Jurkat, Clone E6-1 (cell line): ENCODE measurements around the gene SAMD4A.
"Not testable (repeated sequence)": the region's sequence is repeated elsewhere in the genome, so short reads cannot be mapped to it uniquely, and the experiment has no call there.

Experiments used
- DNase-seq: peaks from one replicate; pipeline ENCODE4 v3.0.0-alpha.2; 2011; ENCODE audit warnings: low read depth, low spot score
- H3K4me3 ChIP-seq: 2 replicates; pipeline ENCODE4 v1.5.1; 2011; ENCODE audit warnings: mild to moderate bottlenecking, low read length, control low read depth, moderate library complexity

SAMD4A gene

DNA sequence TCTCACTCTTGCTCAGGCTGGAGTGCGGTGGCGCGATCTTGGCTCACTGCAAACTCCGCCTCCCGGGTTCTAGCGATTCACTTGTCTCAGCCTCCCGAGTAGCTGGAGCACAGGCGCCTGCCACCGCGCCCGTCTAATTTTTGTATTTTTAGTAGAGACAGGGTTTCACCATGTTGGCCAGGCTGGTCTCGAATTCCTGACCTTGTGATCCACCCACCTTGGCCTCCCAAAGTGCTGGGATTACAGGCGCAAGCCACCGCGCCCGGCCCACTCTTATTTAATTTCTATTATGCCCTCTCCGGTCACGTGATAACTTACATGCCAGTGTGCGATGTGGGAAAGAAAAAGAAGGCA, 57.1 kb downstream of the SAMD4A start:
- H3K4me3 ChIP-seq, DNase-seq: not testable (repeated sequence)

DNA sequence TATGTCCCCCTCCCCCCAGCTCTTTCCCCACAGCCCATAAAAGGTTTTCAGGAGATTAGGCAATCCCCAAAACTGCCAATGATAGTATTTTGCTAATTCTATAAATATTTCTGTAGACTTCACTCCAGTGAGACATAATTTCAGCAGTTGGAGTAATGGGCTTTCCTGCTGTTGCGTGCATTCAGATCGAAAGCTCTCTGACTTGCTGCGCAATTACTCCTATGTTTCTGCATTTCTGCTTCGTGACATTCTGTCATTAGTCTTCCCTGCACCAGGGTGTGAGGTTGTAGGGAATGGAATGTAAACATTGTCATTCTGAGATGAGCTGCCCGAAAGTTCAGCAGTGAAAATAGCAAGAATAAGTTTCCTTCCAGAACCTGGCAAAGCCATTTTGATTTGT, 58.2 kb downstream of the SAMD4A start:
- no peak for DNase-seq
- H3K4me3 ChIP-seq = no peak overlapping the region

DNA sequence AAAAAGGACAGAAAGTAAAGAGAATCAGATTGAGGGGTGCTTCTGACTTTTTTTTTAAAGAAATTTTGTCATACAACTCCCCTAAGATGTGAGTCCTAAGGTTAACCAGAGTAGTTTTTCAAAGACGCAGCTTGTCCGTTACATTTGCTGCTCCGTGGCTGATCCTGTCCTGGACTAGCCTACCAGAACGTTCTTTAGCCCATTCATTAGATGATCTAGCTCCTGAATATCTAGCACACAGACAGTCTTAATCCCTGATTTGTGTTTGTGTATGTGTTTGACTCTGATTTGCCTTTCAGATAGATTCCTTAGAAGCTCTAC, 60.3 kb downstream of the SAMD4A start:
- H3K4me3 ChIP-seq = no peak overlapping the region
- no peak for DNase-seq

DNA sequence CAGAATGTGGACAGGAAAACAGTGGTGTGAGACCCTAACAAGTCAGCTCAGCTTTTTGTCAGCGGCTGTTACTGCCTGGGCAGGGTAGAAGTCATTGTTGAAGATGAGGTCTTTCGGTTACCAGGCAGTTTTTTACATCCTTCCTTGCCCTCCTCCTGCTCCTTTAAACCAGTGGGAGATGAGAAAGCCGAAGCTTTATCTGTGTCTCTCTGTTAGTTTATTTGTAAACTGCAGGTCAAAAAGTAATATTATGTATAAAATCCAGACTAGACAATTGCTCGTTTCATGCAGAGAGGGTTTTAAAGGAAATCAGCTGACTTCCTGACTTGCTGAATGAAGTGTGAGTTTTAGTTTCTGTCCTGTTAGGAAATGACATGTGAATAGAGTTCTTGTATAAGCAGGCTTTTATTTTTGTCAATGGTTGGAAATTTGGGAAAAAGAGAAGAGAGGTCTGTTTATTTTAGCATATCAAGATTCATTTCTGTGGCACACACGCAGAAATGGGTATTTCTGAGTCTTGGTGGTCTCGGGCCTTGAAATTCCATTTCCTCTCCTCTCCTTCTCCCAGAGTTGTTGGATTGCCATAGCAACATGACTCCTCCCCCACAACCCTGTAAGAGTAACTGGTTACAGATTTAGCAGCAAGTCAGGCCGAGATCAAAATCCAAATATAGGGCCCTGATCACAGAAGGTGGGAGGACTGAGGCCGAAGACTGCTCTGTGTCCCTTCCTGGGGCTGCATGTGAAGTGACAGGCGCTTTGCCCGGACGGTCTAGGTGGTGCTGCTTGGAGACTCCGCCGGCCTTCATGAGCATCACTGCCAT, 60.8 kb downstream of the SAMD4A start:
- peak; percentile 9 for DNase-seq
- no peak overlapping the region for H3K4me3 ChIP-seq

DNA sequence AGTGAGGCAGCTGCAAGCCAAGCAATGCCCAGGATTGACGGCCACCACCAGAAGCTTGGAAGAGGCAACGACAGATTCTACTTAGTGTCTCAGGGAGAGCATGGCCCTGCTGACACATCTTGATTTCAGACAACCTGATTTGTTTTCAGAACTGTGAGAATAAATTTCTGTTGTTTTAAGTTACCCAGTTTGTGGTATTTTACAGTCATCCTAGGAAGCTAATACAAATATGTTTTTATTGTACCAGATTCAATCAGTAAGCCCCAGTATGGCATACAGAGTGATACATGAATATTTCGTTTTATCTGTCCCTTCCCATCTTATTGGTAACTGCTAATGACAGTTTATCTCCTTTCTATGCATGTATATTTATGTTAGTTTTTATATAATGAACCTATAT, 62.3 kb downstream of the SAMD4A start:
- H3K4me3 ChIP-seq = no peak overlapping the region
- DNase-seq = no peak

DNA sequence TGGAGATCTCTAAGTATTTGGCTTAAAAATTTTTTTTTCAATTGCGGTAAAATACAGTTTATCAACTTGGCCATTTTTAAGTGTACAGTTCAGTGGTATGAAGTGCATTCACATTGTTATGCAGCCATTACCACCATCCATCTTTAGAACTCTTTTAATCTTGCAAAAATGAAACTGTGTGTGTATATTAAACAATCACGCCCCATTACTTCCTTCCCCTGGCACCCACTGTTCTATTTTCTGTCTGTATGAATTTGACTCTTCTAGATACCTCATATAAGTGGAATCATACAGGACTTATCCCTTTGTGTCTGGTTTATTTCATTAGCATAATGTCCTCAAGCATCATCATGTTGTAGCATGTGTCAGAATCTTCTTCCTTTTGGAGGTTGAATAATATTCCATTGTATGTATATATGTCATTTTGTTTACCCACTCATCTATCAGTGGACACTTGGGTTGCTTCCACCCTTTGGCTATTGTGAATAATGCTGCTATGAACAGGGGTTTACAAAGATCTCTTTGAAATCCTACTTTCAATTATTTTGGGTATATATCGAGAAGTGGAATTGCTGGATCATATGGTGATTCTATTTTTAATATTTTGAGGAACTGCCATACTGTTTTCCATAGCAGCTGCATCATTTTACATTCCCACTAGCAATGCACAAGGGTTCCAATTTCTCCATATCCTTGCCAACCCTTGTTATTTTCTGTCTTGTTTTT, 62.9 kb downstream of the SAMD4A start:
- no peak for DNase-seq

DNA sequence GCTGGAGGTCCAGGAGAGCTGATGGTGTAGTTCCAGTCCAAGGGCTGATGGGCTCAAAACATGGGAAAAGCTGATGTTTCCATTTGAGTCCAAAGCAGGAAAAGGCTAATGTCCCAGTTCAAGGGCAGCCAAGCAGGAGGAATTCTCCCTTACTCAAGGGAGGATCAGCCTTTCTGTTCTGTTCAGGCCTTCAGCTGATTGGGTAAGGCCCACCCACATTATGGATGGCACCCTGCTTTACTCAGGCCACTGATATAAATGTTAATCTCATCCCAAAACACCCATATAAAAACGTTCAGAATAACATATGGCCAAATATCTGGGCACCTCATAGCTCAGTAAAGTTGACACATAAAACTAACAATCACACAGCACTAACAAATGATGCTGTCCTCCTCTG, 64.1 kb downstream of the SAMD4A start:
- no peak for DNase-seq
- no peak overlapping the region for H3K4me3 ChIP-seq

More for the DNA sequence above, 62.9 kb downstream of the SAMD4A start:
- H3K4me3 ChIP-seq = no peak overlapping the region

DNA sequence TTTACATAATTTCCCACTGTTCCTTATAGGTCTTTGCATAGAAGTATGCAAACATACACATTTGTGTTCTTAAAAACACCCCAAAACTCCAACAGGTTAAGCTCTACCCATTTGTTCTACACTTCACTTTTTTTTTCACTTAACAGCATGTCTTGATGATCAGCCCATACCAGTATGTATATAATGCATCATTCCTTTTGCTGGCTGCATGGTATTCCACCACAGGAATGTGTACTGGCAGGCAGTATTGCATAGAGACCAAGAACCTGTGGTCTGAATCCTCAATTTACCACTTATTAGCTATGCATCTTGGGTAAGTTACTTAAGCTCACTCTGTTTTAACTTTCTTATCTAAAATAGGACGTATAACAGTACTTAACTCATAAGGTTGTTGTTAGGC, 65.5 kb downstream of the SAMD4A start:
- DNase-seq = no peak
- no peak overlapping the region for H3K4me3 ChIP-seq

DNA sequence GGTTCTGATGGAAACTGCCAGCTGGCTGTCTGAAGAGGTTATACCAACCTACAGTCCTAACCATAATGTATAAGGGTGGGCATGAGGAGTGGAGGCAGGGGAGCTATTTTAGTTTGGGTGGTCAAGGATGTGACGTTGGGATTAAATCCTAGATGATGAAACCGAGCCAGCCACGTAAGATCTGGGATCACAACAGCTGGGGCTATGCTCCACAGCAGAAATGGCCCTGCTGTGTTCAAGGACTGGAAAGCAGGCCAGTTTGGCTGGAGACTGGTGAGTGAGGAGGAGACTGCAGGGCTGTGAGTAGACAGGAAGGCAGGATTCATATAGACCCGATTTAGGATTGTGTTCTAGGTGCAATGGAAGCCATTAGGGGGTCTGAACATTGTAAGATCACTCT, 66.1 kb downstream of the SAMD4A start:
- DNase-seq = no peak
- H3K4me3 ChIP-seq = no peak overlapping the region

DNA sequence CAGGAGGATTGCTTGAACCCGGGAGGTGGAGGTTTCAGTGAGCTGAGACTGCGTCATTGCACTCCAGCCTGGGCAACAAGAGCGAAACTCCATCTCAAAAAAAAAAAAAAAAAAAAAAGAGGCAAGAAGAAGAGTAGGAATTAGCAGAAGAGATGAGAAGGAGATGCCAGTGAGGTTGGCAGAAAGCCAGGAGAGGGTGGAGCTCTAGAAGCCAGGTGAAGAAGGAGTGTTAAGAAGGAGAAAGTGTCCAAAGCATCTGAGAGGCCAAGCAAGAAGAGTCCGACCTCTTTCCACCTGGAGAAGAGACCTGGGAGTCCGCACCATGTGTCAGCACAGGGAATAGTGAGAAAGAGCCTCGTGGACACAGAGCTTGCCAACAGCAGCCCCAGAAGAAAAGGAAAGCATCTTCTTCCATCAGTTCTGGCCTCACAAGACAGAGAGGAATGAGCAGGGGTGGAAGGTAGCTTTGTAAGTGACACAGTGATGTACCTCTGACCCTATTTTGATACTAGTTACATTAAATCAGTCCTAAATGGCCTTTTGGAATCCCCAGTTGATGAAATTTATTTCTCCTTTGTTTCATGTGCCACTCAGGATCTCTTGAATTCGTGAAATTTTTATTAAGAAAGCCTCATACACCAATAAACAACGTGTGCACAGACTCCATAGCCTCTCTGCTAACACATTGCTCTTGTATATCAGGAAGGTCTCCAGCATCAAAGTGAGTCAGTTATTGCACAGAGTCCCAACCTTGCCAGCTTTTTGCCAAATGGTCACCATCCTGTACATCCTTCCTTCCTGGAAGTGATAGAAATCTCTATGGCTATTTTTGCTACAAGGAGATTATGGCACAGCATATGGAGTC, 70.6 kb downstream of the SAMD4A start:
- no peak overlapping the region for H3K4me3 ChIP-seq
- no peak for DNase-seq

DNA sequence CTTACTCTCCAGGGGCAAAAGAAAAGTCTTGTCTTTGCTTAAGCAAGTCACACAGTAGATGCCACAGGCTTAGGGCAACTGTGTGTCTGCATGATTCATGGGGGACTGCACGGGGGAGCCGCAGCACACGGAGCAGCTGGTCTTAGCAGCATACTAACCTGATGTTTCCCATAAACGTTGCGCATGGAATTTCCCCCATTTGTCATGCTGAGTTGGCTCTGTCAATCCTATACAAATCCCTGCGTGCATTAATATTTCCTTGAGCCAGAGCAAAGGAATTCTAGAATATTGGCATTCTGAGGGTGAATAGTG, 71.2 kb downstream of the SAMD4A start:
- H3K4me3 ChIP-seq = no peak overlapping the region
- DNase-seq = no peak

DNA sequence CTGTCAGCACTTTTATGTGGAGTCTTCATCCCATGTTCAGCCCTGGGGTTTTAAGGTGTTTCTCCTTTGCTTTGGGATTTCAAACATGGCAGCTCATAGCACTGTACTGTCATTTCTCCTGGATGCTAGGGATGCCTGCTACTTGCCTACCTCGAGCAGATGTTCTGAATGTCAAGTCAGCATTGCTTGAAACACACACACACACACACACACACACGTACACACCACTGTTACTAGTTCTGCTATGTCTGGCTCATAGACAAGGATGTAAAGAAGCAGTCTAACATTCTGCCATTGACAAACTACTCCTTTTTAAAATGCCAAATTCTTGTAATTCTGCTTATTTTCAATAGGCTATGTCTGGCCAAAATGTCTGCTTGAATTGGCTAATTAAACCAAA, 72.7 kb downstream of the SAMD4A start:
- H3K4me3 ChIP-seq = no peak overlapping the region
- DNase-seq = no peak

DNA sequence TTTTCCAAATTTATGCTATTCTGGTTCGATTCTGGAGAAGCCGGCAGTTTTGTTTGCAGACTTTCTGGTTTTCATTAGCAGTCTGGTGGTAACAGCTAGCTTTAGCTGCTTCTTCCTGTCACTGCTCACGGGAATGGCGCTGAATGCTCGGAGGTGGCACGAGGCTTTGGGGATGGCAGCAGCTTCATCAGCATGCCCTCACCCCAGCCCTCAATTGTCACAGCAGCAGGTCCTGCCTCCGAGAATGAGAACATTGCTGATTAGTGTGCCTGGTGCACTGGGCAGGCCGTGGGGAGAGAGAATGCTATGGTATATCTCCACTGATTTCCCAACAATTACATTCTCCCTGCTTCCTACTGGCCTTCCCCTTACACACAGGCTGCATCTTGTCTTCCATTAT, 73.6 kb downstream of the SAMD4A start:
- DNase-seq = no peak
- H3K4me3 ChIP-seq = no peak overlapping the region

DNA sequence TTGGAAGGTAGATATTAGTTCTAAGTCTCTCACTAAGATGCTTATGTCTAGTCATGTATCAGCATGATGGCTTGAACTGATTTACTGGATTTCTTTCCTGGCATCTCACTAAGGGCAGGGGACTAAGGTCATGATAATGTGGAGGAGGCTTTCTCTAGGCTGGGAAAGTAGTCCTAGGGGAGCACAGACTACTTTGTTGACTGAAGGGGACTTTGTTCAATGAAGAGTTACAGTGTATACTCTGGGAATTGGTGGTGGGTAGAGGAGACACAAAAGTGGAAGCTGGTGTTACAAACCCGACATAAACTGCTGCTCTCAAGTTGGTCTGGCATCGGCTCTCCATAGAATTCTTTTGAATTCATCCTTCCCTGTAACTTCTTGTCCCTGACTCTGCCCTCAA, 75.2 kb downstream of the SAMD4A start:
- no peak for DNase-seq

DNA sequence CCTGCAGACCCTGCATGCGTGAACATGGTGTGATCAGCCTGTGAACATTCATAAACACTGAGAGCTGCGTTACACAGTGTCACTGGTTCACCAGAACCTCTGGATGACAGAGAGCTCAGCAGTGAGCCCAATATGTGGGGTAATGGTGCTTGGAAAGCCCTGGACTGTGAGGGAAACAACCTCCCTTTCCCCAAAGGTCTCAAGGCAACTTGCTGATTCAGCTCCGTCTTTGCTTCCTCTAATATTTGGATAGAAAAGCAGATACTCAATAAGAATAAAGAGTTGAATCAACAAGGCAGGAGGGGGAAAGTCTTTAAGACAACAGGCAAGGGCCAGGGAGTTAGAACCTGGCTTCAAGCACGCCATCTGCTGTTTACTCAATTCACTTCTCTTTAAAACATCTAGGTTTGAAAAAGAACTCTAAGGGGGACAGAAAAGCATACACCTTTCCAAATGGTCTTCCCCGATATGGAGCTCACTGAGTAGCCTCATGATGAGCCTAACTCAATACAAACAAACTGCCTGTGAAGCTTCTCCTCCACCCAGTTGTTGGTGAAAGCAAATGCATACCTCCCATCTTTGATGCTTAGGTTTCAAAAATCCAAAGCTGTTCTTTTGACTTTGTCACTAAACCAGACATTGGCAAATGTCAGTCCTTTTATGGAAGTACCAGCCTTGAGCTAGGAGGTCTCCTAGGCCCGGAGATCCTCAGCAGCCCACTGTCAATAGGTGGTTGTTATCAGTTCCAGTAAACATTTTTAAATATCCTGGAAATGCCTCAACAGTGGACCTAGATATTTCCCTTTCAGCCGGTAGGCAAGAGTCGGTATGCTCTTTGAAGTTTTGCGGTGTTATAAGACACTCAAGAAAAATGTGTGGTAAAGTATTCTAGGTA, 76.1 kb downstream of the SAMD4A start:
- no peak overlapping the region for H3K4me3 ChIP-seq
- DNase-seq = peak; percentile 14

More for the DNA sequence above, 75.2 kb downstream of the SAMD4A start:
- H3K4me3 ChIP-seq = no peak overlapping the region

DNA sequence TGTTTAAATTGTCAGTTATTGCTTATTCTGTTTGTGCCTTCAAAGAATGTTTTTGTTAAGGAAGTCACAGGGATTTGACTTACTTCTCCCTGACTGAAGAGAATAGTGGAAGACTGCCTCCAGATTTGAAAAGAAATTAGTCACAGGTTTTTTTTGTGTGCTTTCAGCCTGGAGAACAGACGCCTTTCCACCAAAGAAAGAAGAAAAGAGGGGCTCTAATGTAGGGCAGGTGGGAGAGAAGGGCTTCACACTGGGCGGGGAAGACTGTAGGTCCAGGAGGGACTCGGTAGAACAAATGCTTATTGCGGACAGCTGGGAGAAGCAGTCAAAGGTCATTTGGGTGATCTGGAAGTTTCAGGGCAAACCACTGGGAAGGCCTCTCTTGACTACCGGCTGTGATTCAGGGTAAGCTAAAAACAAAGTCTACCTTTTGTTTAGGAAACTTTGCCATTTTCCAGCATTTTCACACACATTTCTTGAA, 76.8 kb downstream of the SAMD4A start:
- no peak overlapping the region for H3K4me3 ChIP-seq
- no peak for DNase-seq

DNA sequence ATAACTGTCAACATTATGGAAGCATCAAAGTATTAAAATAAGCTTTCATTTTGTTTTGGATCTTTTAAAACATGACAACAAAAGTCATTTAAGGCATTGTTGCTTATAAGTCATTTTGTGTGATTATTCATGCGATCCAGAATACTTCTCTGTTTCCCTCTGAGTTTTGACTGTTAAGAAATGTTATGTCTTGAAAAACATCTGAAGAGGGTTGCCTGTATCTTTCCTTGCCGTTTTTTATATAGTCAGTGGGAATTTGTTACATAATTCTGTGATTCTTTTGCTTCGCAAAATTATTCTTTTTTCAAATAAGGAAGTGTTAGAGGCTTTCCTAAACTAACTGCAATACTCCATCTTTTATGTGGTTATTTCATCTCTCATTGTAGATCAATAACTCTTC, 78.7 kb downstream of the SAMD4A start:
- no peak overlapping the region for H3K4me3 ChIP-seq
- DNase-seq = no peak

DNA sequence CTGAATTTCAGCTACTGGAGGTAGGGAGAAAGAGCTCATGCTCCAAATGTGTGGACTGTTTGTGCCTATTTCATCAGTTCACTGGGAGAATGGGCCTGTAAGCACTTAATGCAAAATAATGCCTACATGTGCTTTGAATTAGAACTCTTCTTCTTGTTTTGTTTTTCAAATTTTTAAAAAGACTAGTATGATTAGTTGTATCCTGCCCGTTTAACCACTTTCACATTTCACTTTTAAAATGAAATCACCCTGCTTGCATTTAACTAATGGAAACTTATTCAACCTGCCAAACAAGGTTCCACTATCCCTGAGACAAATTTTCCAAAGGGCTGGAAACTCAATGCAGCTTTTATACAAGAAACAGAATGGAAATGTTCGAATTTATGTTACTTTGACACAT, 79.7 kb downstream of the SAMD4A start:
- DNase-seq = no peak

DNA sequence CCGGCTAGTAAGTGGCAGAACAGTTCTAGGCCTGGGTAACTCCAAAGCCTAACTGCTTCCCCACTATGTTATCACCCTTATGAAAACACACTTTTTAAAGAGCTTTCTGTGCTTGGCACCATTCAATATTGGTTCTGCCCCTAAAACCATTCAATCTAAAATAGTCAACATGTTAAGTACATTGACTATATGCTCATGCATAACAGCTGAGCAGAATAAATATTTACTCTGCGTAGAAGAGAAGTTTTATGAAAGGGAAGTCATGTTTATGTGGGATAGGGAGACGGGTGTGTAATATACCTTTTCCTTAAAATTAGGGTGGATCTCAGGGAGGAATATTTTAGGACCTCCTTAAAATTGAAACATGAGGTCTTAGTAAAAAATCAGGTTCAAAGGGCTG, 80.5 kb downstream of the SAMD4A start:
- no peak for DNase-seq
- no peak overlapping the region for H3K4me3 ChIP-seq

More for the DNA sequence above, 79.7 kb downstream of the SAMD4A start:
- H3K4me3 ChIP-seq = no peak overlapping the region
